ENCODE measurements around the gene GATA3. TPM values are rescaled to one million over a fixed set of nuclear protein-coding genes. Genes with fewer than 3 reads are reported as not detected.

The GATA3 gene
- total RNA-seq, 4 donors from 2014 or later, result 110 to 303 (median 163) TPM

- TF ChIP-seq POLR2A (IDR thresholded peaks at IDR 0.05), result no peak
- TF ChIP-seq, protein P1, sequence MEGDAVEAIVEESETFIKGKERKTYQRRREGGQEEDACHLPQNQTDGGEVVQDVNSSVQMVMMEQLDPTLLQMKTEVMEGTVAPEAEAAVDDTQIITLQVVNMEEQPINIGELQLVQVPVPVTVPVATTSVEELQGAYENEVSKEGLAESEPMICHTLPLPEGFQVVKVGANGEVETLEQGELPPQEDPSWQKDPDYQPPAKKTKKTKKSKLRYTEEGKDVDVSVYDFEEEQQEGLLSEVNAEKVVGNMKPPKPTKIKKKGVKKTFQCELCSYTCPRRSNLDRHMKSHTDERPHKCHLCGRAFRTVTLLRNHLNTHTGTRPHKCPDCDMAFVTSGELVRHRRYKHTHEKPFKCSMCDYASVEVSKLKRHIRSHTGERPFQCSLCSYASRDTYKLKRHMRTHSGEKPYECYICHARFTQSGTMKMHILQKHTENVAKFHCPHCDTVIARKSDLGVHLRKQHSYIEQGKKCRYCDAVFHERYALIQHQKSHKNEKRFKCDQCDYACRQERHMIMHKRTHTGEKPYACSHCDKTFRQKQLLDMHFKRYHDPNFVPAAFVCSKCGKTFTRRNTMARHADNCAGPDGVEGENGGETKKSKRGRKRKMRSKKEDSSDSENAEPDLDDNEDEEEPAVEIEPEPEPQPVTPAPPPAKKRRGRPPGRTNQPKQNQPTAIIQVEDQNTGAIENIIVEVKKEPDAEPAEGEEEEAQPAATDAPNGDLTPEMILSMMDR (IDR thresholded peaks at IDR 0.05), result no peak
- H3K4me3 ChIP-seq (ENCODE audit: low read depth, poor library complexity, severe bottlenecking), result no peak overlapping the region
- no peak for DNase-seq (ENCODE audit: low spot score in 2 of 2)
- WGBS, 2 donors, result 32 to 41% methylated on average over 5 of the region's 5 CpGs
- intact Hi-C loops (cut with DNase I; ENCODE audit: low total_unique reads), result no loop called here
Measured at GRCh38 chr10:8064436-8064835, 9.9 kb downstream of the GATA3 start.

- no peak for DNase-seq (ENCODE audit: low spot score in 2 of 2)
- no peak for TF ChIP-seq POLR2A (IDR thresholded peaks at IDR 0.05)
- TF ChIP-seq, protein P1 (IDR thresholded peaks at IDR 0.05), result no peak
- intact Hi-C loops (cut with DNase I; ENCODE audit: low total_unique reads), result no loop called here
Measured at GRCh38 chr10:8065651-8066050, 11.2 kb downstream of the GATA3 start.

GRCh38 chr10:8066124-8066523, 11.6 kb downstream of the GATA3 start:
- 61 to 62% methylated on average over 1 of the region's 1 CpG for WGBS, 2 donors
- no peak for DNase-seq (ENCODE audit: low spot score in 2 of 2)
- H3K4me3 ChIP-seq (ENCODE audit: low read depth, poor library complexity, severe bottlenecking), result no peak overlapping the region
- TF ChIP-seq, protein P1 (IDR thresholded peaks at IDR 0.05), result no peak
- TF ChIP-seq POLR2A (IDR thresholded peaks at IDR 0.05), result no peak
- intact Hi-C loops (cut with DNase I; ENCODE audit: low total_unique reads), result no loop called here

More at GRCh38 chr10:8065651-8066050, 11.2 kb downstream of the GATA3 start:
- WGBS, 2 donors, result 25 to 36% methylated on average over 2 of the region's 2 CpGs
- no peak overlapping the region for H3K4me3 ChIP-seq (ENCODE audit: low read depth, poor library complexity, severe bottlenecking)

DNA sequence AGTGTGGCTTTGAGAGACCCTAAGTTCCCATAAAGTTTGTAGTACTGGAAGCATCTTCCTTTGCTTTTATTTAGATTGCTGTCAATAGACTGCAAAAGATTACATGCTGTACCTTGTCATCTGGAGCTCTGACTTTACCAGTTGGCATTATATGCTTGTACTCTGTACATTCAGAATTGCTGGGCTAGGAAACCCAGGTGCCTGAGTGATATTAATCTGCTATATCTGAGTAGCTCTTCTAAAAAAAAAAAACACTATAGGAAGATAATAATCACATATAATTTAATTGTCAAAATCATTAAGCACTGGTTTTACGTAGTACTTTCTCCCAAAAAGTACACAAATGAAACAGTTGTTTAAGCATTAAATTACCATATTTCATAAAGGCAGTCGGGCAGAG, 12.3 kb downstream of the GATA3 start:
- DNase-seq (ENCODE audit: low spot score in 2 of 2), result no peak
- H3K4me3 ChIP-seq (ENCODE audit: low read depth, poor library complexity, severe bottlenecking), result no peak overlapping the region
- intact Hi-C loops (cut with DNase I; ENCODE audit: low total_unique reads), result no loop called here

DNA sequence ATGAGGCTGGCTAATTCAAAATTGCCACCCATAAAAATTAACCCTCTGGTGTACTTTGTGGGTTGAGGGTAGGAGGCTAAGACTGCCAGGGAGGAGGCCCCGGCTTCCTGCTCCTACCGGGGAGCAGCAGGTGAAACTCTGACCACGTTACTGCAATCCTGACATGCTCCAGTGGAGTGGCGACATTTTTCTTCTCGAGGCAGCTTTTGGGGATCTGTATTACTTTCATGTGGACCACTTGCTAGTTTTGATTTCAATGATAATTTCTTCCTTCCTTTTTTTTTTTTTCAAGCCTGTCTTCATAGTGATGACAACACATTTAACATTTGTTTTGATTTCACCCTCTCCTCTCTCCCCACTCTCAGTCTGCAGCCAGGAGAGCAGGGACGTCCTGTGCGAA, 14.6 kb downstream of the GATA3 start:
- TF ChIP-seq POLR2A (IDR thresholded peaks at IDR 0.05), result no peak
- no peak overlapping the region for H3K4me3 ChIP-seq (ENCODE audit: low read depth, poor library complexity, severe bottlenecking)
- intact Hi-C loops (cut with DNase I; ENCODE audit: low total_unique reads), result no loop called here
- DNase-seq (ENCODE audit: low spot score in 2 of 2), result no peak
- 79 to 82% methylated on average over 7 of the region's 7 CpGs for WGBS, 2 donors

More for the DNA sequence above, 12.3 kb downstream of the GATA3 start:
- TF ChIP-seq POLR2A (IDR thresholded peaks at IDR 0.05), result no peak
- TF ChIP-seq, protein P1 (IDR thresholded peaks at IDR 0.05), result no peak
- WGBS, 2 donors, result 60 to 66% methylated on average over 2 of the region's 2 CpGs

DNA sequence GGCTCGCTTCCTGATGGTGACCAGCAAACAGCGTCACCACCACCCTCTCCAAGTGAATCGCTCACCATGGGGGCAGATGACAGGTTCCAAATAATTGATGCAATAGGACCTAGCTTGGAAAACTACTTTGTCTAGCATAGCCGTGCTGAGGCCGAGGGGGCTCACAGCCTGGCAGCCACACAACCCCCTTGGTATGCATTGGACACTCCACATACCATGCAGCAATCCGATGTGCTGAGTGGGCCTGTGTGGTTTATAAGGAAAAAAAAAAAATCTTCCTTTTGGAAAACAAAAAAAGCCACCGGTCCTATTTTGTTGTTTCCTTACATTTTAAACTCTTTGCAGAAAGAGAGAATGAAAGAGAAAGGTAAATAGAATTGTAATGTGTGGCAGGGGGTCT, 15.1 kb downstream of the GATA3 start:
- TF ChIP-seq, protein P1 (IDR thresholded peaks at IDR 0.05), result no peak
- TF ChIP-seq POLR2A (IDR thresholded peaks at IDR 0.05), result no peak
- no peak for DNase-seq (ENCODE audit: low spot score in 2 of 2)
- intact Hi-C loops (cut with DNase I; ENCODE audit: low total_unique reads), result no loop called here
- 77 to 78% methylated on average over 7 of the region's 7 CpGs for WGBS, 2 donors
- H3K4me3 ChIP-seq (ENCODE audit: low read depth, poor library complexity, severe bottlenecking), result no peak overlapping the region

Measured in lower leg skin (tissue), 4 donors.